GM18507 (cell line): ENCODE results near the gene CDK9.
"Not testable (repeated sequence)": the region's sequence is repeated elsewhere in the genome, so short reads cannot be mapped to it uniquely, and the experiment has no call there.

Source experiments
- DNase-seq: peaks from one replicate; pipeline ENCODE4 v3.0.0; 2011; ENCODE audit warnings: low read depth; ENCODE audit not compliant: insufficient read length; ENCODE audit errors: extremely low spot score
- FAIRE-seq: peaks from 2 replicates; lab custom pipeline; 2011; peaks lifted over from hg19 to GRCh38; lab: Jason Lieb, UNC

The CDK9 gene

DNA sequence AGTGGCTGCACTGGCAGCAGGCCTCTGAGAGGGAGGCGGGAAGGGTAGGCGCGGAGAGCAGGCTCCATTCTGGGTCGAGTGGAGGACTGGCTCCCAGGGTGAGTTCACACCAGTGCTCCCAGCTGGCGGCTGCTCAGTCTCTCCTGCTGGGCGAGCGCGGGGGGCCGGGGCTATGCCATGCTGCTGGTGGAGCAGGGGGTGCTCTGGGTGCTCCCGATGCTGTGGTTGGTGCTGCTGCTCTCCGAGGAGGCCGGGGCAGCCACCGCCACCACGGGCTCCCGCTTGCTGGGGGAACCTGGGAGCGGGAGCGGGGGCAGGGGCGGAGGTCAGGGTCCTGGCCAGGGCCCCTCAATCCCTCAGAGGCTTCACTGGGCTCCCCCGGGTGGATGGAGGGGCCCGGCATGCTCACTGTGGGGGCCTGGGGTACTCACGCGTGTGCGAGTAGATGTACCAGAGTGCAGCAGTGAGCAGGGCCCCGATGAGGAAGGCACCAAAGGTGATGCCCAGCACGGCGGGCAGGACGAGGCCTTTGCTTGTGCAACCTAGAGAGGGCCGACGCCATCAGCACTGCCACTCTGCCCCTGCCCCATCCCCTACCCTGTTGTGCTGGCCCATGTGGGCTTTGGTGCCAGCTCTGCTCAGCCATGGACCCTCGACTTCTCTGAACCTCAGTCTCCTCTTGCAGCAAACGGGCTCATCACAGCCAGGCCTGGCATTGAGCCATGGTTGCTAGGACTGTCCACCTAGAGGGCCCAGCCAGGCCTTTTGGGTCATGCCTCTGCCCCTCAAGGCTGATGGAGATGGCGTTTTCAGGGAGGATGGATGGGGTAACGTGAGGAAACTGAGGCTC, 29.9 kb downstream of the CDK9 start:
- no peak for DNase-seq
- no peak for FAIRE-seq

DNA sequence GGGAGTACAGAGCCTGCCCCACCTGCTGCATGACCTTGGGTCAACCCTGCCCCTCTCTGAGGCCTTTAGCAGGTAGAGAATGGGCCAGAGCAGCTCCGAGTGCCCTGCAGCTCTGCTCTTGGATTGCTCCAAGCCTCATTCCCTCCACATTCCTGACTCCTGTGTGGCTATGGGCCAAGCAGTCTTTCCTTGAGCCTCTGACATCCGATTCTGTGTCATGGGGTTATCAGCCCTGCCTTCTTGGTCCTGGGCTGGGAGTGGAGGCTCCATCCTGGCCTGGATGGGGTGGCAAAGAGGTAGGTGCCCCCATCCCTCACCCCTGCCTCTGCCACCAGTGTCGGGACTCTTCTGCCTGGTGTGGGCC, 30.5 kb downstream of the CDK9 start:
- DNase-seq (no peak), FAIRE-seq (no peak)

DNA sequence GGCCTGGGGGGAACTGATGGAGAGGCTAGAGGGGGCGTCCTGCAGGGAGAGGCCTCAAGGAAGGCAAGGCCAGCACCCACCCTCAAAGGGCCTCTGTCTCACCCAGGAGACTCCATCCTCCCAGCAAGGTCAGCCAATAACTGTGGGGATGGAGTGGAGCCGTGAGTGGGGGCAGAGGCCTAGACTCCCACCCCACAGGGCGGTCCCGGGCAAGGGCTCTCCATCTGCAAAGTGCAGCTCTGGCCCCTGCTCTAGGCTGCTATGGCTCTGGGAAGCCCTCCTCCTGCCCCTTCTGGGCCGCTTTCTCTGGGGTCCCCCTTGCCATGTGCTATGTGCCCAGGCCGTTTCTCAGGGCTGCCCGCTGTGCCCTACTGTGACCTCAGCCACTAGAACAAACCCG, 30.9 kb downstream of the CDK9 start:
- FAIRE-seq (no peak), DNase-seq (no peak)

DNA sequence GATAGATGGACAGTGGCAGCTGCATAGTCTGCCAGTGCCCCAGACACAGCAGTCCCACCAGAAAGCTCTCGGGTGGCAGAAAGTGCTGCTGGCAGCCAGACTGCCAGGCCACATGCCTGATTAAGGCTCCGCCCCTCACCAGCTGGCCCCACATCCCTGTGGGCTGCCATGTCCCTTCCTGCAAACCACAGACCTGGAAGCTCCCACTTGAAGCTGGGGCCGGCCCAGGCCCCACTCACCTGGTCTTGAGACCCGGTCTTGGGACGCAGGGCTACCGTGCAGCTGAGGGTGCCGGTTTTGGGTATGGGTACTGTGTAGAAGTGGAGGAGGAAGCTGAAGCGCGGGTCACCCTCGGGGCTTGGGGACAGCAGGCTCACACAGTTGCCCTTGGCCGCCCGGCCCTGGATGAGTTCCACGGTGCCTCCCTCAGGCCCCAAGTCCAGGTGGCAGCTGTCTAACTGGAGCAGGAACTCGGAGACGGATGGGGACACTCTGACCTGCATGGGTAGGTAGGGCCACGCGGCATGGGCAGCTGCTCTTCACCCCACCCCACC, 32.1 kb downstream of the CDK9 start:
- DNase-seq (no peak), FAIRE-seq (no peak)

DNA sequence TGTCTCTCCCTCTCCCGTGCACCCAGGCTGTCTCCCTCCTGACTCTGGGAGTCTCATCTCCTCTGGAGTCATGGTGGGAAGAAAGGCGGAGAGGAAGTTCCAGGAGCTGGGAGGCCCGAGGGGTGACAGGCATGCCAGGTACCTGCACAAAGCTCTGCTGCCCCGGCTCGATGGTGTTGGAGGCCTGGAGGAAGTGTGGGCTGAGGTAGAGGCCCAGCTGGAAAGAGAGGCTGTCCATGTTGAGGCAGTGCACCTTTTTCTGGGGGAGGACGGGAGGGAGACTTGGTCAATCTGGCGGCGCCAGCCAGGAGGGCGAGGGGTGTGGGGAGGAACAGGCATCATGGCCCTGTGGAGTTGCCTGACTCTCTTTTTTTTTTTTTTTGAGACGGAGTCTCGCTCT, 32.7 kb downstream of the CDK9 start:
- DNase-seq (no peak), FAIRE-seq (no peak)

DNA sequence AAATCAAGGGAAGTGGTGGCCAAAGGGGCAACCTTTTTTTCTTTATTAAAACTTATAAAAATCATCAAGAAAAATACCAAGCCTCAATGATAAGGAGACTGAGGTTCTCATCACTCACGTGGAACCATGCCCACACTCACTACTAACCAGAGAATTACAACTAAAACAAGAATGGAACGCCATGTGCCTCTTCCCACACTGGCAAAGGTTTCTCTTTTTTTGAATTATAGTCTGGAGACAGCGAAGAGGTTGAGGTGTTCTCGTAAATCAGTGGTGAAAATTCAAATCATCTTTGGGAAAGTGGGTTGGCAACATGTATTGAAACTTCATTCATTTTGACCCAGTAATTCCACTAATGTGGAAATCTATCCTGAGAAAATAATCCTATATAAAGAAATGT, 36.3 kb downstream of the CDK9 start:
- DNase-seq (no peak), FAIRE-seq (no peak)

DNA sequence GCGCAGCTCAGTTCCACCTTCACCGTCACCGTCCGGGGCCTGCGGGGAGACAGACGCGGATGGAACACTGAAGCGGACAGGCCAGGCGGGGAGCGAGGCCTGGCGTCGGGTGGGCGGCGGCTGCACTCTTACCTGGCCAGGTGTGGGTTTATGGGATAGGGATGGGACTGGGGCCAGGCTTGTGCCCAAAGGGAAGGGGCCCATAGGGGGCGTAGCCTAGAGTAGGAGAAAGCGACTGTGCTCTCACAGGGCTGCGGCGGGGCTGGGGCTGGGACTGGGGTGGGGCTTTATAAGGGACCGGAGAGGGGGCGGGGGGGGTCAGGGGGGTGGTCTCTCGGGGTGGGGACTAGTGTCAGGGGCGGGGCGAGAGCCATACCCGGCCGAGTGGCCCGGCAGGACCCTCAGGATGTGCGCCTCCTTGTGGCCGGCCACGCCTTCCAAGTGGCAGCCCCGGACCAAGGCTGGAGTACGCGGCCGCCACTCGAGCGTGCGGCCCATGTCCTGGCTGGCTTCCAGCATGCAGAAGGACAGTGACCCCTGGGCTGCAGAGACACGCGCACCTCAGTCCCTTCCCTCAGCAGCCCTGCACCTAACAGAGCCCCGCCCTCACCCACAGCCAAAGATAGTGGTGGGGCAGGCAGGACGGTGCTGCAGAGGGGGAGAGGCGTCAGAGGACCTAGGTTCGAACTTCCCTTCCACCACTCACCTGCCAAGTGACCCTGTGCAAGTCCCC, 39.7 kb downstream of the CDK9 start:
- FAIRE-seq (no peak), DNase-seq (no peak)

DNA sequence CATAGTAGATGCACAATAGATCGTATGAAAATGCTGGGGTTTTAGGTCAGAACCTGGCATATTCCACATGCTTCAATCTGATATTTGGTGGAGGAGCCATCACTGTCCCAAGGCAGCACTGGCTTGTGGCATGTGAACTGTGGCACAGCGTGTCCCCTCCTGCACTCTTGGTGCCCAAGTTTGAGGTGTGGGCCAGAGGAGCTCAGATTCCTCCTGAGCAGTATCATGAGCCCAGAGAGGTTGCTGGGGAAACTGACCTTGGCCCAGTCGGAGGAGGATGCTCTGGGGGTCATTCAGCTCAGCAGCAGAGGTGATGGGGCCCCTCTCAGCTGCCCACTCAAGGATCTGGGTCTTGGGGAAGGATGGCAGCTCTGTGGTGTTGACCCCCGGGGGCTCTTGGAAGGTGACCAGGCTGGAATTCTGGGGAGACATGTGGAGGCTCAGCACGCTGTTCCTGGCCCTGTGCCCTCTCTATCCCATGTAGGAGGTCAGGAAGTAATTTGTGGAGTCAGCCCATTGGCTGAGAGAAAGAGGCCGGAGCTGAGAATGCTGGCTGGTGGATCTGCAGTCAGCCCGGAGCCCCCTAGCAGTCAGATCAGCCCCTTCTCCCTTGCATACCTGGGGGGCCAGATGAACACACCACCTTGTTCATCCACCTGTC, 40.5 kb downstream of the CDK9 start:
- FAIRE-seq (no peak), DNase-seq (no peak)

DNA sequence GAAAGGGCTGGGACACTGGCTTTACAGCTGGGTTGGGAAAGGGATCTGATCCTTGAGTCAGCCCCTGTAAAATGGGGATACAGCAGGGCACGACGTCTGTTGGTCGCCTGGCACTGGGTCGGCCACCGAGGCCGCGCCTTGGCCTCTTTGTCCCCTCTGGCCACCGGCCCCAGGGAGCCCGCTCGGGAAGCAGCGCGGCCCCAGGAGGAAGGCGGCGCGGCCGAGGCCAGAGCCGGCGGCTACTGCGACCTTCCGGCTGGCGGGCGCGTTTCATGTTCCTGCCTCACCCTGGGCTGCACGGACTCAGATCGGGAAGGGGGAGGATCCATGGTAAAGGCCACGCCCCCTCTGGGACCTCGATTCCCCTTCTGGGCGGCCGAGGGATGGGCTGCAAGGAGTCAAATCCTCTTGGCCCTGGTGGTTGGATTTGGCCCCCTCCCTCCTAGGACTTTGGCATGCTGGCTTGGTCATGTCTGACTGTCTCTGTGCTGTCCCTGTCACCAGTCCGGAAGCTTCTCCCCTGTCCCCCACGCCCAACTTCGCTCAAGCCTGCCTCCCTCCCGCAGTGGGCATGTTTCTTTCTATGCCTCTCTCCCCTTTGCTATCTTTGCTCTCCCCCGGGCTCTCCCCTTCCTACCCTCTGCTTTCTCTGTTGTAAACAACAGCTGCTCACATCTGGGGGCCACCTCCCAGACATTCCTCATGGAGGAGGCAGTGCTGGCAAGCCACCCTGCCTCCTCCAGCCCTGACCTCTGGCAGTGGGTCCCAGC, 42.6 kb downstream of the CDK9 start:
- DNase-seq (no peak), FAIRE-seq (no peak)

DNA sequence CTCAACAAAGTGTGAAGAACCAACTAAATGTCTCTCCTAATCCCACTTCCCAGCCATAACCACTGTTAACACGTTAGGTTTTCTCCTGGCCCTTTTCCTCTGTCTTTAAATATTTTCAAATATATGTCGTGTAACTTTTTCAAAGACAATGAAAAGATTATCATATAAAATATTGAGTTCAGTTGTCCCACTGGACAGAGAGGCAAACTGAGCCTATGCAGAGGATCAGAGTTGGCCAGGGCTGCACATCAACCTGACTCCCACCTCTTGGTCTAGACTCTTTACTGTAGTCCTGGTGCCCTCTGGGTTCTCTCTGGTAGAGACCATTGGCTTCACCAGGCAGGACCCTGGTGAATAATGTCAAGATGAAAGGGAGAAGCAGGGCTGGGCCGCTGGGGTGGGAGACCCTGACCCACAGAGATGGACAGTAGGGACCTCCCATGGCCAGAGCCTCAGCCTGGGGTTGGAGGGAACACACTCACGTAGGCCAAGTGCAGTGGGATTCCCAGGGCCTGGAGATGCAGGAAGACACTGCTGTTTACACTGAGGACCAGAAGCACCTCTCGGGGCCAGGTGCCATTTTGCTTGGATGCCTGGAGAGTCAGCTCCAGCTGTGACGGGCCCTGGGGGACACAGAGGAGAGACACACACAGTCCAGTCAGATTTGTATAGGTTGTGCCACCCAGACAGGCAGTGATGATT, 43.5 kb downstream of the CDK9 start:
- FAIRE-seq (no peak), DNase-seq (no peak)

DNA sequence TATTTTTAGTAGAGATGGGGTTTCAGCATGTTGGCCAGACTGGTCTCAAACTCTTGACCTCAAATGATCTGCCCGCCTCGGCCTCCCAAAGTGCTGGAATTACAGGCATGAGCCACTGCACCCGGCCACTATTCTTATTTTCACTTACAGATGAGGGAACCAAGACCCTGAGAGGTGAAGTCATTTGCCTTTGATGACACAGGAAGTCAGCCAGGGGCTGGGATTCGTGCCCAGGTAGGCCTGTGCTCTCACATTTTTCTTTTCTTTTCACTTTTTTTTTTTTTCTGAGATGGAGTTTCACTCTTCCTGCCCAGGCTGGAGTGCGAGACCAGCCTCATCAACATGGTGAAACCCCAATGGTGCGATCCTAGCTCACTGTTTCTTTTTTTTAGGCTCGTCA, 46.4 kb downstream of the CDK9 start:
- DNase-seq = no peak
- FAIRE-seq = no peak

DNA sequence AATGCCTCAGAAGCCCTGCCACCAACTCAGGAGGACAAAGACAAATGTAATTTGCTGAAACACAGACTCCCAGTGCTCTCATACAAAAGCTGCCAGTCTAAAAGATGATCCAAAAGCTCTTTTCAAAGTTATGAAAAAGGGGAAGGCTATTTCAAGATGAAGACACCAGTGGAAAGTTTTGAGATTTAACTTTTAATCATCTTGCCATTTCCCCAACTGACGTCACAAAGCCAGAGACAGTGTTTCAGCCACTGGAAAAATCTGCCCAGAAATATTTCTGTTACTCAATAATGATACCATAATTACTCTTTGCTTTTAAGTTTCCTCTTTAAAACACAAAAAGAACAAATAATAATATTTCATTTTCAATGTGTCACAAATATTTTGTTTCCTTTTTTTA, 47.7 kb downstream of the CDK9 start:
- no peak for DNase-seq
- no peak for FAIRE-seq

DNA sequence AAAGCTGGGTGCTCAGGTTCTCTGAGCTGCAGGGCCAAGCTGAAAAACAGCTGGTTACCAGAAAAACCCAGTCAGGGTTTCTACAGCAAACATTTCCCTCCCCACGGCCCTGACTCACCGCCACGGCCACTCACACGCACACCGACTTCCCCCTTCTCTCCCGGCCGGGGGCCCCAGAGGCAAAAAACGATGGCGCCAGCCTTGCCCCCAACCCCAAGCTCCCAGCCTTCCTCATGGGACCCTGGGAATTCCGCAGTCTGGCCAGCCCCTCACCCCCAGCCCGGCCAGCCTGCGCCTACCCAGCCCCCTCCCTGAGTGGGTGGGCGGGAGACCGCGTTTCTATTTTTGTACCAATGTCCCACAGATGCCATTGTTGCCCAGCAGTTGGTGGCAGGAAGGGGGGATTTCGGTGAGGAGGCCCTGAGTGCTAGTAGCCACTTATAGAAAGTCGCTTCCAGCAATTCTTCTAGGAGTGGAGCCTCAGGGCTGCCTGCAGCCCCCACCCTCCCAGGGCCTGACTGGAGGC, 50.2 kb downstream of the CDK9 start:
- no peak for FAIRE-seq
- no peak for DNase-seq

DNA sequence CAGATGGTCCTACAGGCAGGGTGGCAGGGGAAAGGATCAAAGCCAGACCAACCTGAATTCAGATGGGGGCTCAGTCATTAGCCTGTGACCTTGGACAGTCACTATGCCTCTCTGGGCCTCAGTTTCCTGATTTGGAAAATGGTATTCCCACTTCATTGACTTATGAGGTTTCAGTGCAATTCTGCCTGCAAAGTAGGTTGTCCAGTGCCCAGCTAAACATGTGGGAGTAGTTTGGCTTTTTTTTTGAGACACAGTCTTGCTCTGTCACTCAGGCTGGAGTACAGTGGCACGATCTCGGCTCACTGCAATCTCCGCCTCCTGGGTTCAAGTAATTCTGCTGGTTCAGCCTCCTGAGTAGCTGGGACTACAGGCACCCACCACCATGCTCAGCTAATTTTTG, 50.7 kb downstream of the CDK9 start:
- not testable (repeated sequence) for DNase-seq, FAIRE-seq

DNA sequence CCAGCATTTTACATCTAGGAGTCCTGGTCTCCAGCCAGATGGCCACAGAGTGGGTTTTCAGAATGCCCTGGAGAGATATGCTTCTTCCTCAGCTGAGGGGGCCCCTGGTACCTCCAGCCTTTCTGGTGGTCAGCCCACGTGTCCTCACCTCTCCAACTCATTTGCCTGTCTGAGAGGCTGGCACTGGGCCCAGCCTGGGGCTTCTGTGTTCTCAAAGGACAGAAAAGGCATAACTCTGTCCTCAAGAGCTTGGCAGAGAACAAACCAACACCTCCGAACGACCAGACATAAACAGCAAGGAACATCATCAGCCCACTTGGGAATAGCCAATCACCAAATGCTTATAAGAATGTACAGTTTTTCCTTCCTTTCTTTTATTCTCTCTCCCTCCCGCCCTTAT, 51.5 kb downstream of the CDK9 start:
- no peak for FAIRE-seq
- no peak for DNase-seq

DNA sequence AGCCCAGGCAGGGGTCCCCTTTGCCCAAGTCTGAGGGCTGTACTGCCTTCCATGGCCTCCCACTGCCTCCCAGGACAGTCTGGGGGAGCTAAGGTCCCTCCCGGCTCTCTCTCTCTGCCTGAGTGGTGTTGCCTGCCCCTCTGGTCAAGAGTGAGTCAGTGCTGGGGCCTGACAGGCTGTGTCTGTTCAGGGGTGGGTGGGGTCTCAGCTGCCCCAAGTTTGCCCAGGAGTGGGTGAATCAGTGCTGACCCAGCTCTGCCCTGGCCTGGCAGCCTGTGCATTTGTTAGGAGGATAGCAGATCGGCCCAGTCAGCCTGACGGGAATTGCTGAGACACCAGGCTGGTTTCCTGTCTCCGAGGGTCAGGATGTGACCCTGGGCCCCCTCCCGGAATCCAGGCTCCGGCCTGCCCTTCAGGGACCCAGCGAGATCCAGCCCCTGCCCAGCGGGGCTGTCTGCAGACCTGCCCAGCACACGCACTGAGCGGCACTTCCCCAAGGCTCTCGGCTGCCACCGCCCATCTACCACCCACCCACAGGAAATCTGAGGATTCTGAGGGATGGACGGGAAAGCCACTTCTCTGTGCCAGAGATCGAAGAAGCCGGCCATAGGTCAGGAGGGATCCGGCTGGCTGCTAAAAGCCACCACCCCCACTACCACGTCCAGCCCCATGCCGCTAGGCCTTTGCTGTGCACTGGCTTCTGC, 52.7 kb downstream of the CDK9 start:
- DNase-seq (no peak), FAIRE-seq (no peak)
